Measurements from ENCODE around the gene CLCN4.

DNA sequence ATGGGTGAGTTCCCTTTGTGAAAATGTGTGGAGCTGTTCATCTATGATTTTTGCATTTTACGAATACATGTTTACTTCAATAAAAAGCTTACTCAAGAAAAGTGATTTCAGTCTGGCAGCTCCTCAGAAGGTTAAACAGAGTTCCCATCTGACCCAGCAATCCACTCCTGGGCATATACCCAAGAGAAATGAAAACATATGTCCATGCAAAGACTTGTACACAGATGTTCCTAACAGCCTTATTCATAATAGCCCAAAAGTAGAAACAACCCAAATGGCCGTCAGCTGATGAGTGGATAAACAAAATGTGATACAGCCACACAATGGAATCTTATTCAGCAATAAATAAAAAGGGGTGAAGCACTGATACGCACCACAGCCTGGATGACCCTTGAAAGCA, 20.8 kb downstream of the CLCN4 start:
- TF ChIP-seq CTCF (IDR thresholded peaks at IDR 0.05) (no peak), POLR2A (IDR thresholded peaks at IDR 0.05) (no peak)
